Rectal smooth muscle tissue (tissue), 1 donor: Measurements from ENCODE around the gene OSGEP.
"Not testable (repeated sequence)": the region's sequence is repeated elsewhere in the genome, so short reads cannot be mapped to it uniquely, and the experiment has no call there.

Source experiments
- H3K27ac ChIP-seq: one replicate; pipeline ENCODE4 v1.7.0; 2013; ENCODE audit warnings: low read depth, low read length, inconsistent platforms
- H3K27me3 ChIP-seq: one replicate; pipeline ENCODE4 v1.7.0; 2013; ENCODE audit warnings: low read length; ENCODE audit not compliant: control insufficient read depth, insufficient read depth
- H3K36me3 ChIP-seq: one replicate; pipeline ENCODE4 v1.7.0; 2013; ENCODE audit warnings: low read length; ENCODE audit not compliant: control insufficient read depth, insufficient read depth
- H3K4me1 ChIP-seq: one replicate; pipeline ENCODE4 v1.7.0; 2013; ENCODE audit warnings: low read length; ENCODE audit not compliant: control insufficient read depth, insufficient read depth
- H3K4me3 ChIP-seq: one replicate; pipeline ENCODE4 v1.7.0; 2013; ENCODE audit warnings: low read length
- H3K9ac ChIP-seq: one replicate; pipeline ENCODE4 v1.7.0; 2013; ENCODE audit warnings: low read length

The OSGEP gene

GRCh38 chr14:20461225-20462141 is 6.9 kb upstream of the OSGEP start, which contains the start of gene PIP4P1:
PIP4P1 (minus strand) TSS chr14:20461434; CDS start chr14:20461325, 109 bp downstream.
- Histone ChIP-seq H3K27me3 (no peaks in the 10 kb centered on the region), H3K9ac (peak within 1 kb of the TSS; percentile 76), H3K27ac (peak within 1 kb of the TSS; percentile 89), H3K4me1 (peaks cover 10% of the 10 kb centered on the region), H3K36me3 (peaks cover 22% of the 10 kb centered on the region), H3K4me3 (peak within 1 kb of the TSS; percentile 93)

- Histone ChIP-seq H3K27ac (peak overlapping the region; percentile 89), H3K4me1 (peaks cover 14% of the 10 kb centered on the region), H3K4me3 (peak overlapping the region; percentile 93), H3K9ac (peak overlapping the region; percentile 76), H3K36me3 (peaks cover 22% of the 10 kb centered on the region), H3K27me3 (no peaks in the 10 kb centered on the region)
These were observed 6.0 kb upstream of the OSGEP start for GRCh38 chr14:20460458-20461224.

- Histone ChIP-seq H3K9ac (no peak overlapping the region), H3K4me1 (peaks cover 15% of the 10 kb centered on the region), H3K36me3 (peaks cover 22% of the 10 kb centered on the region), H3K27ac (no peak overlapping the region), H3K4me3 (no peak overlapping the region), H3K27me3 (no peaks in the 10 kb centered on the region)
These were observed 3.6 kb upstream of the OSGEP start for GRCh38 chr14:20458031-20458789.

GRCh38 chr14:20456971-20457370 is 2.4 kb upstream of the OSGEP start:
- Histone ChIP-seq H3K4me1 (peaks cover 15% of the 10 kb centered on the region), H3K4me3 (no peak overlapping the region), H3K27me3 (no peaks in the 10 kb centered on the region), H3K36me3 (peaks cover 22% of the 10 kb centered on the region), H3K27ac (no peak overlapping the region), H3K9ac (no peak overlapping the region)

GRCh38 chr14:20455355-20456300 is 1.0 kb upstream of the OSGEP start:
- peaks cover 25% of the 10 kb centered on the region for H3K36me3 ChIP-seq
- peak overlapping the region; percentile 68 for H3K4me3 ChIP-seq
- peaks cover 13% of the 10 kb centered on the region for H3K4me1 ChIP-seq

GRCh38 chr14:20452831-20453230 is 1.8 kb downstream of the OSGEP start:
- not testable (repeated sequence) for H3K9ac ChIP-seq, H3K27me3 ChIP-seq, H3K4me3 ChIP-seq, H3K27ac ChIP-seq, H3K4me1 ChIP-seq
- peaks cover 32% of the 10 kb centered on the region for H3K36me3 ChIP-seq

More at GRCh38 chr14:20455355-20456300, 1.0 kb upstream of the OSGEP start:
- no peaks in the 10 kb centered on the region for H3K27me3 ChIP-seq
- peak overlapping the region; percentile 96 for H3K27ac ChIP-seq
- H3K9ac ChIP-seq = peak overlapping the region; percentile 81

- H3K9ac ChIP-seq = no peak overlapping the region
- H3K27ac ChIP-seq = no peak overlapping the region
- no peaks in the 10 kb centered on the region for H3K4me1 ChIP-seq
- no peak overlapping the region for H3K4me3 ChIP-seq
- H3K36me3 ChIP-seq = peaks cover 43% of the 10 kb centered on the region
- no peaks in the 10 kb centered on the region for H3K27me3 ChIP-seq
These were observed 7.7 kb downstream of the OSGEP start for GRCh38 chr14:20446889-20447288.

GRCh38 chr14:20443650-20444049 is 11.0 kb downstream of the OSGEP start:
- H3K4me3 ChIP-seq, H3K27me3 ChIP-seq, H3K4me1 ChIP-seq, H3K27ac ChIP-seq, H3K9ac ChIP-seq: not testable (repeated sequence)
- peaks cover 26% of the 10 kb centered on the region for H3K36me3 ChIP-seq

GRCh38 chr14:20441461-20441860 is 13.2 kb downstream of the OSGEP start:
- Histone ChIP-seq H3K27me3 (no peaks in the 10 kb centered on the region), H3K9ac (no peak overlapping the region), H3K27ac (no peak overlapping the region), H3K4me1 (no peaks in the 10 kb centered on the region), H3K36me3 (peaks cover 6% of the 10 kb centered on the region), H3K4me3 (no peak overlapping the region)

GRCh38 chr14:20440882-20441281 is 13.7 kb downstream of the OSGEP start:
- no peaks in the 10 kb centered on the region for H3K27me3 ChIP-seq
- no peaks in the 10 kb centered on the region for H3K4me1 ChIP-seq
- no peak overlapping the region for H3K27ac ChIP-seq
- H3K4me3 ChIP-seq = no peak overlapping the region
- H3K36me3 ChIP-seq = peaks cover 2% of the 10 kb centered on the region
- H3K9ac ChIP-seq = no peak overlapping the region

GRCh38 chr14:20440465-20440864 is 14.1 kb downstream of the OSGEP start:
- Histone ChIP-seq H3K9ac (no peak overlapping the region), H3K36me3 (no peaks in the 10 kb centered on the region), H3K27ac (no peak overlapping the region), H3K27me3 (no peaks in the 10 kb centered on the region), H3K4me1 (no peaks in the 10 kb centered on the region), H3K4me3 (no peak overlapping the region)
